Left ventricle myocardium inferior (tissue), 1 donor: Measurements from ENCODE around the gene TCN2. TPM values are rescaled to one million over a fixed set of nuclear protein-coding genes. Genes with fewer than 3 reads are reported as not detected.
"Not testable (repeated sequence)": the region's sequence is repeated elsewhere in the genome, so short reads cannot be mapped to it uniquely, and the experiment has no call there.

Source experiments
- DNase-seq: peaks from one replicate; pipeline ENCODE4 v3.0.0-alpha.2; 2020
- H3K27ac ChIP-seq: fragments of 200-600 bp; replicated peaks from 2 replicates; pipeline ENCODE4 v1.8.0; 2021
- H3K27me3 ChIP-seq: fragments of 200-600 bp; 2 replicates; pipeline ENCODE4 v1.8.0; 2021; ENCODE audit warnings: low read depth
- H3K36me3 ChIP-seq: fragments of 200-600 bp; 2 replicates; pipeline ENCODE4 v1.8.0; 2021
- H3K4me1 ChIP-seq: fragments of 200-600 bp; 2 replicates; pipeline ENCODE4 v1.8.0; 2021
- H3K4me3 ChIP-seq: fragments of 200-600 bp; 2 replicates; pipeline ENCODE4 v1.8.0; 2021; ENCODE audit warnings: mild to moderate bottlenecking, moderate library complexity
- H3K9me3 ChIP-seq: fragments of 200-600 bp; replicated peaks from 2 replicates; pipeline ENCODE4 v1.8.0; 2021
- intact Hi-C: fragments of 100-400 bp; cut with micrococcal nuclease; formaldehyde crosslinking; loops from one replicate; pipeline ENCODE4 v1.11.0; 2022
- total RNA-seq: library from RNA; stranded (reverse); fragmentation: NEBNext Ultra II Directional; extraction: Animal tissue kit (Norgen Biotek cat#: 25700); gene quantifications from one replicate; pipeline ENCODE4 v1.2.1, GENCODE V29; 2021
- TF ChIP-seq, protein P1 (sequence below): fragments of 200-600 bp; IDR thresholded peaks from 2 replicates; pipeline ENCODE4 v1.8.0; 2021; ENCODE audit warnings: antibody characterized with exemption, mild to moderate bottlenecking, borderline replicate concordance
- donor health status: DM: no; HTN: yes; CAD: no; lungs with severe emphysema.

TCN2 gene
- total RNA-seq, 1 donor from 2014 or later: 14.1 TPM

DNA sequence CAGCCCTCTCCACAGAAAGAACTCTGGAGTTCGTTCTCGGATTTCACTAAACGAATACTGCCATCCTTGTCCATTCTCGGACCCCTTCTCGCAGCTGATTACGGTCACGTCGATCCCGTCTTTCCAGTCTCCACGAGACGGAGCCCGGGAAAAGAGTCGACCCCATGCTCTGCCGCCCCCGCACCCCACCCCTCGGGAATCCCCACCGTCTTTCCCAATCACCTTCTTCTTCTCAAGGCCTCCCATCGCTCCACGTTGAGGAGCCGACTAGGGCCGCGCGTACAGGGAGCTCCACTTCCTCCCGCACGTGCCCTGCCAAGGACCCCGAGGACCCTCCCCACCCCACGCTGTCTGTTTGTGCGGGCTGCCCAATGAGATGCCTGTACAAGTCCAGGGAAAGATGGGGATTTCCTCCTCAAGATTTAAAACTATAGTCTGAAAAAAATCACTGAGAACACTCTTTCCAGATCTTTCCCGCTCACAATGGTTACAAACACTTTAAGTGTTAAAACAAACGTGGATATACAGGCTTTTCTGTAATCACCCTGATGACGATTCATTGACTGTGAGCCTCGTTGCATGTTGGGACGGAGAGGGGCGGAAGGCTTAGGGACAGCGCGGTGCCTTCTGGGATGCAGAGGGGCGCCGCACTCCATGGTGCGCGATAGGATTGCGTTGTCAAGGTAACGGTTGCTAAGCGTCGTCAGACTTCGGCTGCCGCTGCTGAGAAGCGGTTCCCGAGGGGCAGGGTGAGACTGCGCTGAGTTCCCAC, 15.2 kb upstream of the TCN2 start, which contains the start of gene PES1:
TSS of gene PES1 (minus strand) at position 323 of the 772 bp plus-strand sequence. CDS start at position 246, 77 bp downstream.
- H3K4me1 ChIP-seq: peaks cover 25% of the 10 kb centered on the region
- H3K9me3 ChIP-seq: no peaks in the 10 kb centered on the region
- no peaks in the 10 kb centered on the region for H3K27me3 ChIP-seq
- H3K27ac ChIP-seq: peak within 1 kb of the TSS; percentile 91
- DNase-seq: peak; percentile 93
- H3K4me3 ChIP-seq: peak within 1 kb of the TSS; percentile 94
- TF ChIP-seq, protein P1, sequence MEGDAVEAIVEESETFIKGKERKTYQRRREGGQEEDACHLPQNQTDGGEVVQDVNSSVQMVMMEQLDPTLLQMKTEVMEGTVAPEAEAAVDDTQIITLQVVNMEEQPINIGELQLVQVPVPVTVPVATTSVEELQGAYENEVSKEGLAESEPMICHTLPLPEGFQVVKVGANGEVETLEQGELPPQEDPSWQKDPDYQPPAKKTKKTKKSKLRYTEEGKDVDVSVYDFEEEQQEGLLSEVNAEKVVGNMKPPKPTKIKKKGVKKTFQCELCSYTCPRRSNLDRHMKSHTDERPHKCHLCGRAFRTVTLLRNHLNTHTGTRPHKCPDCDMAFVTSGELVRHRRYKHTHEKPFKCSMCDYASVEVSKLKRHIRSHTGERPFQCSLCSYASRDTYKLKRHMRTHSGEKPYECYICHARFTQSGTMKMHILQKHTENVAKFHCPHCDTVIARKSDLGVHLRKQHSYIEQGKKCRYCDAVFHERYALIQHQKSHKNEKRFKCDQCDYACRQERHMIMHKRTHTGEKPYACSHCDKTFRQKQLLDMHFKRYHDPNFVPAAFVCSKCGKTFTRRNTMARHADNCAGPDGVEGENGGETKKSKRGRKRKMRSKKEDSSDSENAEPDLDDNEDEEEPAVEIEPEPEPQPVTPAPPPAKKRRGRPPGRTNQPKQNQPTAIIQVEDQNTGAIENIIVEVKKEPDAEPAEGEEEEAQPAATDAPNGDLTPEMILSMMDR: no peak
- H3K36me3 ChIP-seq: peaks cover 27% of the 10 kb centered on the region
- intact Hi-C loops: no loop called here

DNA sequence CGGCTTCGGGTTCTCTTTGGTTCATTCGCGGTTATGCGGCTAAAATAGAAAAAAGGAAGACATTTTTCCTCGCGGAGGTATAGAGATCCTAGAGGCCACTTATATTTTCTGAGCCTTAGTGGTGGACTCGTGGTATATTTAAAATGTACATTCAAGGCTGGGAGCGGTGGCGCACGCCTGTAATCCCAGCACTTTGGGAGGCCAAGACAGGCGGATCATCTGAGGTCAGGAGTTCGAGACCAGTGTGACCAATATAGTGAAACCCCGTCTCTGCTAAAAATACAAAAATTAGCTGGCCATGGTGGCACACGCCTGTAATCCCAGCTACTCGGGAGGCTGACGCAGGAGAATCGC, 14.6 kb upstream of the TCN2 start:
- H3K27me3 ChIP-seq, intact Hi-C loops, H3K9me3 ChIP-seq, DNase-seq: not testable (repeated sequence)
- peaks cover 21% of the 10 kb centered on the region for H3K36me3 ChIP-seq
- peaks cover 25% of the 10 kb centered on the region for H3K4me1 ChIP-seq
- H3K4me3 ChIP-seq: peak overlapping the region; percentile 94
- peak overlapping the region; percentile 91 for H3K27ac ChIP-seq

DNA sequence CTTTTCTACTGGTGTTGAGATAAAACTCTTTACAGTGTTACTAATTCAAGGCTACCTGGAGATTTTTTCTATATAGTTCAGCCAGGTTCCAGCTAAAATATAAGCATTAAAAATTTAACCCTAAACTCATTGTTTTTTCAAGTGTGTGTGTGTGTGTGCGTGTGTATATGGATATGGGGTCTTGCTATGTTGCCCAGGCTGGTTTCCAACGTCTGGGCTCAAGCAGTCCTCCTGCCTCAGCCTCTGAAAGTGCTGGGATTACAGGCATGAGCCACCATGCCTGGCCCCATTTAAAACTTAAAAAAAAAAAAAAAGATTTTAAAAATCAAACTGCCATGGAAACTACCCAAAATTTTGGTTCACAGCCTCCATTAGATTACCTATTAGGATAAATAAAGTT, 10.8 kb upstream of the TCN2 start:
- no peak overlapping the region for H3K27ac ChIP-seq
- H3K27me3 ChIP-seq: no peaks in the 10 kb centered on the region
- TF ChIP-seq, protein P1: no peak
- H3K4me3 ChIP-seq: no peak overlapping the region
- no peaks in the 10 kb centered on the region for H3K9me3 ChIP-seq
- H3K36me3 ChIP-seq: no peaks in the 10 kb centered on the region
- DNase-seq: no peak
- H3K4me1 ChIP-seq: peaks cover 10% of the 10 kb centered on the region
- intact Hi-C loops: no loop called here

DNA sequence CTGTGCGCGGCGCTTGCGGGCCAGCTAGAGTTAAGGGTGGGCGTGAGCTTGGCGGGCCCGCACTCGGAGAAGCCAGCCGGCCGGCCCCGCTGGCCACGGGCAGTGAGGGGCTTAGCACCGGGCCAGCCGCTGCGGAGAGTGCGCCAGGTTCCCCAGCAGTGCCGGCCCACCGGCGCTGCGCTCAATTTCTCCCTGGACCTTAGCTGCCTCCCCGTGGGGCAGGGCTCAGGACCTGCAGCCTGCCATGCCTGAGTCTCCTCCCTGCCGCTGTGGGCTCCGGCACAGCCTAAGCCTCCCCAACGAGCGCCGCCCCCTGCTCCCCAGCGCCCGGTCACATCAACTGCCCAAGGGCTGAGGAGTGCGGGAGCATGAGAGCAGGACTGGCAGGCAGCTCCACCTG, 10.1 kb upstream of the TCN2 start:
- Histone ChIP-seq H3K9me3 (no peaks in the 10 kb centered on the region), H3K27ac (no peak overlapping the region), H3K36me3 (no peaks in the 10 kb centered on the region), H3K4me1 (peaks cover 5% of the 10 kb centered on the region), H3K4me3 (no peak overlapping the region), H3K27me3 (no peaks in the 10 kb centered on the region)
- no peak for DNase-seq
- TF ChIP-seq, protein P1: no peak
- intact Hi-C loops: no loop called here

DNA sequence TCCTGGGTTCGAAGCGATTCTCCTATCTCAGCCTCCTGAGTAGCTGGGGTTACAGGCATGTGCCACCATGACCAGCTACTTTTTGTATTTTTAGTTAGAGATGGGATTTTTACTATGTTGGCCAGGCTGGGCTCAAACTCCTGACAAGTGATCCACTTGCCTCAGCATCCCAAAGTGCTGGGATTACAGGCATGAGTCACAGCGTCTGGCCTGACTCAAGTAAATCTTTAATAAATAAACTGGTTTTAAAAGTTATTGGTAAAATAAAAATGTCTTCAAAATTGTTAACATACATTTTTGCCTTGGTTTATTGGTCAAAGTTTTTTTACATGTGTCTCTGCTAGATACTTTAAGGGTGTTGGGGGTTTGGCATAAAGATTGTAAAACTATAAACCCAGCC, 8.0 kb upstream of the TCN2 start:
- no peak overlapping the region for H3K27ac ChIP-seq
- DNase-seq: no peak
- intact Hi-C loops: no loop called here
- H3K4me1 ChIP-seq: no peaks in the 10 kb centered on the region
- H3K9me3 ChIP-seq: no peaks in the 10 kb centered on the region
- no peak overlapping the region for H3K4me3 ChIP-seq
- no peaks in the 10 kb centered on the region for H3K36me3 ChIP-seq
- TF ChIP-seq, protein P1: no peak
- no peaks in the 10 kb centered on the region for H3K27me3 ChIP-seq

DNA sequence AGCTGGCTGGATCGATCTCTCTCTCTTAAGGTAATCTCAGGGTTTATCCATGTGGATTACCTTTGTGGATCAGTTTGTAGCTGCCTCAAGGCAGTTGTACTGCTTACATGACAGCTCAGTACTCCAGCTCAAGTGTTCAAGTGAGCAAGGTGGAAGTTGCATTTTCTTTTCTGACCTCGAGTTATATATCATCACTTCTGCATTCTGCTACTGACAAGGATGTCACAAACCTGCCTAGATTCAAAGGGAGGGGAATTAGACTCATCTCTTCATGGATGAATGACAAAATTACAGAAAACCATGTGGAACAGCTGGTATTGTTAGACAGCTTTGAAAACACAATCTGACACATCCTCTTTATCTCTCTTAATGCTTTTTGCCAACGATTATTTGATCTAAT, 6.1 kb upstream of the TCN2 start:
- peaks cover 11% of the 10 kb centered on the region for H3K4me1 ChIP-seq
- TF ChIP-seq, protein P1: no peak
- H3K36me3 ChIP-seq: no peaks in the 10 kb centered on the region
- intact Hi-C loops: no loop called here
- H3K27me3 ChIP-seq: no peaks in the 10 kb centered on the region
- no peak for DNase-seq
- H3K27ac ChIP-seq: no peak overlapping the region
- H3K9me3 ChIP-seq: no peaks in the 10 kb centered on the region
- no peak overlapping the region for H3K4me3 ChIP-seq
